WTC11 (cell line): ENCODE results near the gene MBIP. TPM values are rescaled to one million over a fixed set of nuclear protein-coding genes. Genes with fewer than 3 reads are reported as not detected.

ENCODE experiments used
- ATAC-seq: fragments of 200-7000 bp; cut with Tn5 transposase; 2 replicates; pipeline ENCODE4 v1.10.0; 2021; ENCODE audit warnings: mild to moderate bottlenecking, moderate library complexity
- CTCF ChIA-PET: fragments of 300-600 bp; sonication (Branson Sonifier 250); formaldehyde crosslinking; loops from one replicate; lab custom pipeline; 2021; ENCODE audit warnings: antibody characterized with exemption; lab: Charles Lee
- POLR2A ChIA-PET: fragments of 350-600 bp; sonication (Branson Sonifier 250); formaldehyde crosslinking; loops from one replicate; lab custom pipeline; 2021; ENCODE audit warnings: antibody characterized with exemption; lab: Charles Lee
- DNase-seq: peaks from one replicate; pipeline ENCODE4 v3.0.0; 2021; ENCODE audit warnings: low spot score
- H3K27ac Mint-ChIP-seq: 2 replicates; pipeline ENCODE4 v1.8.0; 2021; ENCODE audit warnings: mixed read lengths
- H3K27me3 Mint-ChIP-seq: 2 replicates; pipeline ENCODE4 v1.8.0; 2021; ENCODE audit warnings: low read depth, mild to moderate bottlenecking, moderate library complexity, mixed read lengths
- H3K36me3 Mint-ChIP-seq: 2 replicates; pipeline ENCODE4 v1.8.0; 2021; ENCODE audit warnings: mixed read lengths
- H3K4me1 Mint-ChIP-seq: 2 replicates; pipeline ENCODE4 v1.8.0; 2022; ENCODE audit warnings: mixed read lengths
- H3K4me3 Mint-ChIP-seq: 2 replicates; pipeline ENCODE4 v1.8.0; 2021; ENCODE audit warnings: mild to moderate bottlenecking, moderate library complexity, mixed read lengths
- H3K9me3 Mint-ChIP-seq: 2 replicates; pipeline ENCODE4 v1.8.0; 2021; ENCODE audit warnings: mixed read lengths
- ATF3 ChIP-seq: sonication (generic); formaldehyde crosslinking; conservative IDR thresholded peaks from 2 replicates; pipeline ENCODE4 v1.8.1; 2022; ENCODE audit warnings: mild to moderate bottlenecking, missing genetic modification reagents
- ATF6 ChIP-seq: sonication (generic); formaldehyde crosslinking; IDR thresholded peaks from 2 replicates; pipeline ENCODE4 v1.8.1; 2023; ENCODE audit warnings: mild to moderate bottlenecking, missing genetic modification reagents
- CBFB ChIP-seq: sonication (generic); formaldehyde crosslinking; IDR thresholded peaks from 2 replicates; pipeline ENCODE4 v1.8.1; 2022; ENCODE audit warnings: mild to moderate bottlenecking, low read depth, missing genetic modification reagents
- CREM ChIP-seq: sonication (generic); formaldehyde crosslinking; IDR thresholded peaks from 2 replicates; pipeline ENCODE4 v1.8.1; 2022; ENCODE audit warnings: mild to moderate bottlenecking, missing genetic modification reagents, moderate library complexity
- GTF2I ChIP-seq: fragments of 250-450 bp; sonication (Bioruptor Pico); conservative IDR thresholded peaks from 2 replicates; pipeline ENCODE4 v1.4.0; 2021; ENCODE audit warnings: mild to moderate bottlenecking
- HMGA2 ChIP-seq: fragments of 250-450 bp; sonication (Bioruptor Pico); IDR thresholded peaks from 2 replicates; pipeline ENCODE4 v1.4.0; 2021; ENCODE audit warnings: mild to moderate bottlenecking, moderate library complexity
- IRF1 ChIP-seq: sonication (generic); formaldehyde crosslinking; IDR thresholded peaks from 2 replicates; pipeline ENCODE4 v1.8.0; 2023; ENCODE audit warnings: missing genetic modification reagents
- NR2C2 ChIP-seq: sonication (generic); formaldehyde crosslinking; IDR thresholded peaks from 2 replicates; pipeline ENCODE4 v1.8.0; 2022; ENCODE audit warnings: mild to moderate bottlenecking, missing genetic modification reagents
- RELA ChIP-seq: sonication (generic); formaldehyde crosslinking; IDR thresholded peaks from 2 replicates; pipeline ENCODE4 v1.8.1; 2022; ENCODE audit warnings: missing genetic modification reagents, mild to moderate bottlenecking, borderline replicate concordance
- SOX15 ChIP-seq: fragments of 250-450 bp; sonication (Bioruptor Pico); IDR thresholded peaks from 2 replicates; pipeline ENCODE4 v1.9.0; 2021; ENCODE audit warnings: mild to moderate bottlenecking
- TCF7 ChIP-seq: sonication (generic); formaldehyde crosslinking; IDR thresholded peaks from 2 replicates; pipeline ENCODE4 v1.8.0; 2022; ENCODE audit warnings: mild to moderate bottlenecking, low read depth, missing genetic modification reagents, moderate library complexity
- ZBTB21 ChIP-seq: sonication (generic); formaldehyde crosslinking; IDR thresholded peaks from 2 replicates; pipeline ENCODE4 v1.8.1; 2023; ENCODE audit warnings: mild to moderate bottlenecking, missing genetic modification reagents, borderline replicate concordance
- ZMAT4 ChIP-seq: fragments of 250-450 bp; sonication (Bioruptor Pico); IDR thresholded peaks from 2 replicates; pipeline ENCODE4 v1.9.0; 2021; ENCODE audit warnings: mild to moderate bottlenecking
- ZNF138 ChIP-seq: sonication (generic); formaldehyde crosslinking; conservative IDR thresholded peaks from 2 replicates; pipeline ENCODE4 v1.8.1; 2022; ENCODE audit warnings: mild to moderate bottlenecking, moderate library complexity, missing genetic modification reagents
- ZNF281 ChIP-seq: sonication (generic); formaldehyde crosslinking; IDR thresholded peaks from 2 replicates; pipeline ENCODE4 v1.8.0; 2023; ENCODE audit warnings: mild to moderate bottlenecking, missing genetic modification reagents
- ZNF416 ChIP-seq: fragments of 250-450 bp; sonication (Bioruptor Pico); IDR thresholded peaks from 2 replicates; pipeline ENCODE4 v1.9.0; 2021; ENCODE audit warnings: mild to moderate bottlenecking, inconsistent platforms
- ZNF423 ChIP-seq: fragments of 250-450 bp; sonication (Bioruptor Pico); IDR thresholded peaks from 2 replicates; pipeline ENCODE4 v2.1.2; 2022; ENCODE audit warnings: mild to moderate bottlenecking, moderate library complexity
- total RNA-seq: library from RNA; stranded (reverse); gene quantifications from 3 replicates; pipeline ENCODE4 v1.2.3, GENCODE V29; 2021
- TF ChIP-seq, protein P1 (sequence below): sonication (generic); formaldehyde crosslinking; IDR thresholded peaks from 2 replicates; pipeline ENCODE4 v1.8.1; 2022; ENCODE audit warnings: mild to moderate bottlenecking, missing genetic modification reagents, moderate library complexity, borderline replicate concordance

MBIP gene
- total RNA-seq, 1 experiment from 2014 or later: 18.4 TPM

GRCh38 chr14:36362648-36363047 lies 42.2 kb upstream of the MBIP start:
- no peaks in the 10 kb centered on the region for H3K9me3 Mint-ChIP-seq
- POLR2A ChIA-PET: no interaction called here
- ATAC-seq (no peak), DNase-seq (no peak)
- H3K27ac Mint-ChIP-seq: no peak overlapping the region
- H3K27me3 Mint-ChIP-seq: no peaks in the 10 kb centered on the region
- TF ChIP-seq, protein P1, sequence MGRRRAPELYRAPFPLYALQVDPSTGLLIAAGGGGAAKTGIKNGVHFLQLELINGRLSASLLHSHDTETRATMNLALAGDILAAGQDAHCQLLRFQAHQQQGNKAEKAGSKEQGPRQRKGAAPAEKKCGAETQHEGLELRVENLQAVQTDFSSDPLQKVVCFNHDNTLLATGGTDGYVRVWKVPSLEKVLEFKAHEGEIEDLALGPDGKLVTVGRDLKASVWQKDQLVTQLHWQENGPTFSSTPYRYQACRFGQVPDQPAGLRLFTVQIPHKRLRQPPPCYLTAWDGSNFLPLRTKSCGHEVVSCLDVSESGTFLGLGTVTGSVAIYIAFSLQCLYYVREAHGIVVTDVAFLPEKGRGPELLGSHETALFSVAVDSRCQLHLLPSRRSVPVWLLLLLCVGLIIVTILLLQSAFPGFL (CRISPR knock-in tag): no peak
- TF ChIP-seq ZBTB21 (no peak), ZNF281 (CRISPR knock-in tag) (no peak), IRF1 (CRISPR knock-in tag) (no peak), CBFB (no peak), HMGA2 (CRISPR knock-in tag) (no peak), ZNF423 (no peak), ZNF138 (no peak)
- no peaks in the 10 kb centered on the region for H3K4me1 Mint-ChIP-seq
- CTCF ChIA-PET: no interaction called here
- H3K4me3 Mint-ChIP-seq: no peak overlapping the region
- H3K36me3 Mint-ChIP-seq: no peaks in the 10 kb centered on the region

DNA sequence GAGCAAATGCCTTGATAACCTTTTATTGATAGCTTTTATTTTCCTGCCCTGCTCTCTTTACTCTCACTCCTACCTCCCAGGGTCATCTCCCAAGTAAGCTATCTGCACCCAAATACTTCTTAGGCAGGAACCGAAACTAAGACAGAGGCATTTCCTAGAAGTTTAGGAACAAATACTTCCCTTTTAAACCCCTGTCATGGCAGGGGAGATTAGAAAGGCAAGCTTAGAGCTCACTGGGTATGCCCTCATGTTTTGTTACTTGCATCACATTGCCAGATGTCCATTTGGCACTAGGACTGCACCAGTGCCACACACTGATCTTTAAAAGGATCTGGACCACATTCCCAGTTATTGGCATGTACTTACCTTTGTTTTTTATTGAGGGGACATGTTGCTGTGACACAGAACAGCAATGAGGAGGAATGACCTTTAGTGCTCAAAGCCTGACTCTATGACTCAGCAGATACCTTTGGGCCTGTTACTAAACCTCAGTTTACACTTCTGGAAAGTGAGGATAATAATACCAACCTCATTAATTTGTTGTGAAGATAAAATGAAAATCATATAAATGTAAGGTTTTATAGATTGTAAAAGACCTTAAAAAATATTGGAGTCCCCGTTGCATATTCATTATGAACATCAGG lies 40.9 kb upstream of the MBIP start:
- Mint-ChIP-seq H3K36me3 (peaks cover 10% of the 10 kb centered on the region), H3K9me3 (peaks cover 10% of the 10 kb centered on the region), H3K4me1 (no peaks in the 10 kb centered on the region), H3K27ac (no peak overlapping the region; the same call in 1 of the 2 replicates), H3K4me3 (no peak overlapping the region), H3K27me3 (no peaks in the 10 kb centered on the region)
- ATAC-seq (no peak), DNase-seq (no peak)
- ChIA-PET POLR2A (no interaction called here), CTCF (no interaction called here)
- TF ChIP-seq NR2C2 (no peak), ATF3 (CRISPR knock-in tag) (no peak), RELA (no peak), ZNF416 (no peak), SOX15 (CRISPR knock-in tag) (no peak), TCF7 (CRISPR knock-in tag) (no peak), ATF6 (CRISPR knock-in tag) (no peak), ZNF423 (no peak), GTF2I (CRISPR knock-in tag) (no peak), CREM (CRISPR knock-in tag) (no peak), ZMAT4 (CRISPR knock-in tag) (no peak)
